Hematopoietic multipotent progenitor cell treated with erythropoietin and hydrocortisone succinate and interleukin-3 and kit ligand, for 15 days (in vitro differentiated cells): ENCODE data around the gene WRAP53.

Source experiments
- DNase-seq: peaks from one replicate; pipeline ENCODE4 v3.0.0-alpha.2; 2015; ENCODE audit warnings: low spot score

The WRAP53 gene

GRCh38 chr17:7684851-7685532, 3.3 kb upstream of the WRAP53 start:
- peak; percentile 12 for DNase-seq

DNA sequence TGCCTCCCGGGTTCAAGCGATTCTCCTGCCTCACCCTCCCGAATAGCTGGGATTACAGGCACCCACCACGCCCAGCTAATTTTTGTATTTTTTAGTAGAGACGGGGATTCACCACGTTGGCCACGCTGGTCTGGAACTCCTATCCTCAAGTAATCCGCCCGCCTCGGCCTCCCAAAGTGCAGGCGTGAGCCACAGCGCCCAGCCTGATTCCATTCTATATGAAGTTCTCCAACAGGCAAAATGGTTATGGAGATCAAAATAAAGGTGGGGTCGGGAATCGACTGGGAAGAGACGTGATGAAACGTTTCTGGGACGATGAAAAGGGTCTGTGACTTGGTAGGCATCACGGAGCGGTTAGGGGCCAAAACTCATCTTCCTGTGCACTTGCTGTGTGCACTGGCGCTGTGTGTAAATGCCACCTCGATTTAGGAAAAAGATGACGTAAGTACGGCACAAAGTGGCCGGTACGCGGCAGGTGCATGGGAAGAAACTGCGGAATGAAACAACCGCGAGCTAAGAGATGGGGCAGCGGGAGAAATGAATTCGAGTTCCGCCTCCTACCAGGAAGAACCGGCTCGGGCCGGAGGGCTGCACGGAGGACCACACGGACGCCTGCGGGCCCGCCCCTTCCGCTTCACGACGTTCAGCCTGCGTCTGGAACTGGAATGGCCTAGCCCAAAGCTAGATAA, 2.6 kb upstream of the WRAP53 start:
- DNase-seq, result no peak

GRCh38 chr17:7686222-7687071, 1.8 kb upstream of the WRAP53 start:
- DNase-seq, result peak; percentile 91

GRCh38 chr17:7687072-7687907, 987 bp upstream of the WRAP53 start, which contains the start of gene TP53:
TSS of gene TP53 (minus strand) at chr17:7687490. CDS start at chr17:7676594, 10,896 bp downstream.
- DNase-seq, result peak; percentile 95

DNA sequence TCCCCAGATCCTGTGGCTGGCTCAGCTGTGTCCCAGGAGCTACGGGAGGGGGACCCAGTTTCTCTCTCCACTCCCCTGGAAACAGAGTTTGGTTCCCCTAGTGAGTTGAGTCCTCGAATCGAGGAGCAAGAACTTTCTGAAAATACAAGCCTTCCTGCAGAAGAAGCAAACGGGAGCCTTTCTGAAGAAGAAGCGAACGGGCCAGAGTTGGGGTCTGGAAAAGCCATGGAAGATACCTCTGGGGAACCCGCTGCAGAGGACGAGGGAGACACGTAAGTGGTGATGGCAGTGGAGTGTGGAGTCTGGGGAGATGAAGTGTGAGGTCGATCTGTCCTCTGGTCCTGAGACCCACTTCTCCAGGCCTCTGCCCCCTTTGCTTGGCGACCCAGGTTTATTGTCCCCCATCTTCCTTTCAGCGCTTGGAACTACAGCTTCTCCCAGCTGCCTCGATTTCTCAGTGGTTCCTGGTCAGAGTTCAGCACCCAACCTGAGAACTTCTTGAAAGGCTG, 585 bp downstream of the WRAP53 start:
- no peak for DNase-seq

GRCh38 chr17:7695586-7695985, 7.3 kb downstream of the WRAP53 start:
- DNase-seq, result no peak

DNA sequence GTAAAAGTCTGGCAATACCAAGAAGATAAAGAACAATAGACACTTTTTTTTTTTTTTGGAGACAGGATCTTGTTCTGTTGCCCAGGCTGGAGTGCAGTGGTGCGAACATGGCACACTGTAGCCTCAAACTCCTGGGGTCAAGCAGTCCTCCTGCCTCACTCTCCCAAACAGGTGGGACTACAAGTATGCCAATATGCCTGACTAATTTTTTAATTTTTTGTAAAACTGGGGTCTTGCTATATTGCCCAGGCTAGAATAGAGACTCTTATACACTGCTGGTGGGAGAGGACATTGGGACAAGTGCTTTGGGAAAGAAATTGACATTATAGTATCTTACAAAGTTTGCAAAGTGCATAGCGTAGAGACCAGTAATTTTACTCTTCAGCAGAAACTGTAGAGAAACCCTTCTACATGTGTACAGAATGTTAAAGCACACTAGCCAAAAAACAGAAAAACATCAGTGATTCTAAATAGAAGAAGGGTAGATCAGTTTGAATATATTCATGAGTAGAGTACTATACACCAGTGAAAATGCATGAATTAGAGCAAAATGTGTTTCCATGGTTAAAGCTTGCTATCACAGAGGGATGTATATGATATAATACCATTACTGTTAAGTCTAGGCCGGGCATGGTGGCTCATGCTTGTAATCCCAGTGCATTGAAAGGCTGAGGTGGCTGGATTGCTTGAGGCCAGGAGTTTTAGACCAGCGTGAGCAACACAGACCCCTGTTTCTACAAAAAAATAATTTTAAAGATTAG, 9.7 kb downstream of the WRAP53 start:
- no peak for DNase-seq

- no peak for DNase-seq
These were observed 12.2 kb downstream of the WRAP53 start for GRCh38 chr17:7700510-7700909.

DNA sequence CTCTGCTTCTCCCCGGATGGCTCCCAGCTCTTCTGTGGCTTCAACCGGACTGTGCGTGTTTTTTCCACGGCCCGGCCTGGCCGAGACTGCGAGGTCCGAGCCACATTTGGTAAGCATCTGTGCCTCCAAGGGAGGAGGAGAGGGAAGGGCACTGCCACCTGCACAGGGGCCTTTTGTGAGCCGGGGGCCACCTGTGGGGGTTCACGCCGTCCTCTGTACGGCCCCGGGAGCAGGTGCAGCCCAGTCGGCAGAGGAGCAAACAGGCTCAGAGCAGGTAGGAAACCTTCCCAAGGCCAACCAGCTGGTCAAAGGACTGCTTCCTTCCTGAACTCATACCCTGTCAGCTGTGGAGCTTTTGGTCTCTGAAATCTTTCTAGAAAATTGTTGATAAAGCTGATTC, 13.4 kb downstream of the WRAP53 start:
- no peak for DNase-seq

- DNase-seq, result no peak
These were observed 14.5 kb downstream of the WRAP53 start for GRCh38 chr17:7702776-7703175.

- DNase-seq, result no peak
These were observed 15.6 kb downstream of the WRAP53 start for GRCh38 chr17:7703584-7704479.

GRCh38 chr17:7704601-7705268, 16.5 kb downstream of the WRAP53 start, which contains the start of gene EFNB3:
TSS of gene EFNB3 (plus strand) at chr17:7705202. CDS start at chr17:7705599, 397 bp downstream.
- no peak for DNase-seq

DNA sequence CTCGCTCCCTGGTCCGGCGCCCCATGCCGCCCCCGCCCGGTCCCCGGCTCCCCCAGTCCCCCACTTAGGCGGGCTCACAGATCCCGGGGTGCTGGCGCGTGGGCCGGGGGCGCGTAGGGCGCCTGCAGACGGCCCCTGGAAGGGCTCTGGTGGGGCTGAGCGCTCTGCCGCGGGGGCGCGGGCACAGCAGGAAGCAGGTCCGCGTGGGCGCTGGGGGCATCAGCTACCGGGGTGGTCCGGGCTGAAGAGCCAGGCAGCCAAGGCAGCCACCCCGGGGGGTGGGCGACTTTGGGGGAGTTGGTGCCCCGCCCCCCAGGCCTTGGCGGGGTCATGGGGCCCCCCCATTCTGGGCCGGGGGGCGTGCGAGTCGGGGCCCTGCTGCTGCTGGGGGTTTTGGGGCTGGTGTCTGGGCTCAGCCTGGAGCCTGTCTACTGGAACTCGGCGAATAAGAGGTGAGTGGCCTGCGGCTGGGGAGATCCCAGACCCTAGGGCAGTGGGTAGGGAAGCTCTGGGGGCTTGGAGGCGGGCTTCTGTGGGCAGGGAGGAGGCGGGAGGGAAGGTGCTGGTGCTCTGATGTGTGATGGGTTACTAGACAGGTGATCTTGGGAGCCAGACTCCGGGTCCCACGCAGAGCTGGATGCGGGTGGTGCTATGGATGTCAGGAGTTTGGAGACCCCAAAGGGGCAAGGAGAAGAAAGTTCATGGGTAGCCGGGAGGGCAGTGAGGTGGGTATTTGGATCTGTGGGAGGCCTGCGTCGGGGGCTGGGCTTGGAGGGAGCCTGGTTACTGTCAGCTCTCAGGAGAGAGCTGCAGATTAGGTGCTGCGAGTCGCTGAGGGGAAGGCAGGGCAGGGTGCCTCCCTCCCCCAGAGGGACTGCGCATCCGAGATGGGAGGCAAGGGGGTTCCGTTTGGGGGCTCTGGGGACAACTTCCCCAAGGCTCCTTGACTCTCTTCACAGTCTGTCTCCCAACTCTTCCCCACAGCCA, 17.3 kb downstream of the WRAP53 start:
- DNase-seq, result no peak

DNA sequence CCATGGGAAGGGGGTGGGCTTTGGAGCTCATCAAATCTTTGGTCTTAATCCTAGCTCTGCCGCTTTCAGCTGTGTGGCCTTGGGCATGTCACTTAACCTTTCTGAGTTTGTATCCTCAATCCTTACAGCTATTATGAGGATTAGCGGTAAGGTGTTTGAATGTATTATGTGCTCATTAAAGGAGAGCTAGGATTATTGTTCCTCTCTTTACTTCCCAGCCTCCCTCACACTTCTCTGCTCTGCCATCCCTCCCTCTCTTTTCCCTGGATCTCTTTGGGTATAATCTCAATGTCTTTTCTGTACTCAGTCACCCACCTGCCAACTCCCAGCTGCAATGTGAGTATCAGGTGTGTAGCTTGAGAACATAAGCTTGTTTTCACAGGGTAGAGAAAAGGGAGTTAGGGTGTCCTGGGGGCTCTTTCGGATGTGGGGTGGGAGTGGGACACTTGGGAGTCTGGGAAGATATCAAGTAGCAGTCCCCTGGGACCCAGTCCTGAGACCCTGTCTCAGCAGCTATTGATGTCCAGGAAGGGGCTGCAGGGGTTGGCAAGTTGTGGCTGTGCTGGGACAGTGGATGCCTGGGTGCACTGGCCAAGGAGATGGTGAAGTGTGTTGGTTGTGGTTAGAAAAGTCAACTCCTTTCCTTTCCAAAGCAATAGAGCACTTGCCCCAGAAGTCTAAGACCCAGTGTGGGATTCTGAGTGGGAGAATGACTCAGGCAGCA, 18.5 kb downstream of the WRAP53 start:
- DNase-seq, result no peak

GRCh38 chr17:7707446-7707845, 19.2 kb downstream of the WRAP53 start:
- DNase-seq, result no peak

DNA sequence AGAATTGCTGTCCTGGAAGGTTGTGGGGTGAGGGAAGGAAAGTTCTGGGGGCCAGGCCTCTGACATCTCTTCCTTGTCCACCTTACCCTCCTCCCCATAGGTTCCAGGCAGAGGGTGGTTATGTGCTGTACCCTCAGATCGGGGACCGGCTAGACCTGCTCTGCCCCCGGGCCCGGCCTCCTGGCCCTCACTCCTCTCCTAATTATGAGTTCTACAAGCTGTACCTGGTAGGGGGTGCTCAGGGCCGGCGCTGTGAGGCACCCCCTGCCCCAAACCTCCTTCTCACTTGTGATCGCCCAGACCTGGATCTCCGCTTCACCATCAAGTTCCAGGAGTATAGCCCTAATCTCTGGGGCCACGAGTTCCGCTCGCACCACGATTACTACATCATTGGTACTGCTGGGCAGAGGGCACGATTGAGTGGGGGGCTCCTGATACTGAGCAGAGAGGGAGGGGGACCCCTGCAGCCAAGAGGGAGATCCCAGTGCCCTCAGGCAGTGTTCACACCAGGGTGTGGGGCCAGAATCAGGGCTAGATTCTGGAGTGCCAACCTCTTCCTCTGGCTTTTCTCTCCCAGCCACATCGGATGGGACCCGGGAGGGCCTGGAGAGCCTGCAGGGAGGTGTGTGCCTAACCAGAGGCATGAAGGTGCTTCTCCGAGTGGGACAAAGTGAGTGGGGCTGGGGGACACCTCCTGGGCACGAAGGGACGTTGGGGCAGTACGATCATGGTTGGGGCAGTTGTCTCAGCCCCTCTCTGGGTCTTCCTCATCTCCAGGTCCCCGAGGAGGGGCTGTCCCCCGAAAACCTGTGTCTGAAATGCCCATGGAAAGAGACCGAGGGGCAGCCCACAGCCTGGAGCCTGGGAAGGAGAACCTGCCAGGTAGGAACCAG, 19.8 kb downstream of the WRAP53 start:
- DNase-seq, result no peak
